Natural killer cell (primary cell): ENCODE measurements around the gene GPR78. TPM values are rescaled to one million over a fixed set of nuclear protein-coding genes. Genes with fewer than 3 reads are reported as not detected.

Source experiments
- ATAC-seq, 3 donors: fragments of 150-1000 bp in 2 of 3; fragments of 200-7000 bp in 1 of 3; cut with Tn5 transposase; 1 replicate in 1 of 3; 2 replicates in 2 of 3; pipeline ENCODE4 v1.10.0; 2021; ENCODE audit warnings: mild to moderate bottlenecking in 2 of 3, moderate library complexity in 2 of 3
- DNase-seq, 2 donors: peaks; one replicate each; pipeline versions ENCODE4 v3.0.0 to v3.0.0-alpha.2; 2013 to 2021; ENCODE audit warnings: mixed read lengths in 1 of 2
- H3K27ac ChIP-seq: one replicate; pipeline ENCODE4 v1.5.1; 2013; ENCODE audit warnings: mild to moderate bottlenecking, low read length
- H3K27me3 ChIP-seq: one replicate; pipeline ENCODE4 v1.6.1; 2013; ENCODE audit warnings: low read length; ENCODE audit not compliant: control insufficient read depth, insufficient read depth
- H3K36me3 ChIP-seq: one replicate; pipeline ENCODE4 v1.6.1; 2013; ENCODE audit warnings: low read length; ENCODE audit not compliant: control insufficient read depth, insufficient read depth
- H3K4me1 ChIP-seq: one replicate; pipeline ENCODE4 v1.6.1; 2013; ENCODE audit warnings: low read length; ENCODE audit not compliant: control insufficient read depth, insufficient read depth
- H3K4me3 ChIP-seq: one replicate; pipeline ENCODE4 v1.5.1; 2013; ENCODE audit warnings: low read length
- H3K9me3 ChIP-seq: one replicate; pipeline ENCODE4 v1.6.1; 2013; ENCODE audit warnings: low read length; ENCODE audit not compliant: control insufficient read depth, insufficient read depth
- H3K27ac Mint-ChIP-seq, 2 donors: one replicate each; pipeline ENCODE4 v1.8.0; 2022; ENCODE audit warnings: mild to moderate bottlenecking in 2 of 2, mixed read lengths in 2 of 2, moderate library complexity in 1 of 2
- H3K27me3 Mint-ChIP-seq, 2 donors: one replicate each; pipeline ENCODE4 v1.8.0; 2022; ENCODE audit warnings: low read depth in 2 of 2, mixed read lengths in 2 of 2
- H3K36me3 Mint-ChIP-seq: one replicate; pipeline ENCODE4 v1.8.0; 2022; ENCODE audit warnings: mixed read lengths
- H3K4me1 Mint-ChIP-seq, 2 donors: one replicate each; pipeline ENCODE4 v1.8.0; 2022; ENCODE audit warnings: mixed read lengths in 2 of 2
- H3K4me3 Mint-ChIP-seq: one replicate; pipeline ENCODE4 v1.8.0; 2022; ENCODE audit warnings: mild to moderate bottlenecking, moderate library complexity, mixed read lengths
- H3K9me3 Mint-ChIP-seq, 2 donors: one replicate each; pipeline ENCODE4 v1.8.0; 2022; ENCODE audit warnings: mixed read lengths in 2 of 2
- WGBS: methylation state at CpG from one replicate; pipeline ENCODE4 v1.1.7; 2013; ENCODE audit warnings: missing lambda C conversion rate; ENCODE audit not compliant: insufficient coverage; 5-methylcytosine and 5-hydroxymethylcytosine counted together
- intact Hi-C: fragments of 100-400 bp; cut with micrococcal nuclease; formaldehyde crosslinking; loops from one replicate; pipeline ENCODE4 v1.14.2; 2022
- total RNA-seq, 4 donors: library from RNA; stranded (reverse); fragments of 120-200 nt in 1 of 4; gene quantifications; one replicate each; pipeline versions ENCODE4 v1.2.3 to v1.2.4, GENCODE V29; 2013 to 2022
- TF ChIP-seq, protein P1 (sequence below): fragments of 200-600 bp; IDR thresholded peaks from one replicate; pipeline ENCODE4 v1.8.0; 2022; ENCODE audit warnings: antibody characterized with exemption

Gene GPR78
- total RNA-seq, 3 donors from 2014 or later (not counting 1 experiment from before 2014, with no cell fraction given) = not detected

DNA sequence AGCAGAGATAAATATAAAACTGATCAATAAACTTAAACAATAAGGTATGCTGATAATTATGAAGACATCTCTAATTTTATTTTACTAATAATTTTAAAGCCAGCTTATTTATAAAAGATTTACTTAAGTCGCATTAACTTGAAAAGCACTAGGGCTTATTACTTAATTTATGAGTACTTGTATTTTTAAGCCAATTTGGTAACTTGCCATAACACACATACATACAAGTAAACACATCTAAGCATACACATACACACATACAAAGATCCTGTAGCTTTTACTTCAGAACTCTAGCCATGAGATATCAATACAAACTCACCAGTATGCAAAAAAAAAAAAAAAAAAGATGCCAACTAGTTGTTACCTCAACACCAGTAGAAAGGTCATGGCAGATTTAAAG is 10.0 kb upstream of the GPR78 start:
- intact Hi-C loops = no loop called here
- Mint-ChIP-seq H3K4me1 (no peaks in the 10 kb centered on the region), H3K4me3 (no peak overlapping the region), H3K36me3 (no peaks in the 10 kb centered on the region), H3K27ac (no peak overlapping the region), H3K9me3 (no peaks in the 10 kb centered on the region), H3K27me3 (peaks cover 8 to 11% of the 10 kb centered on the region in 2 donors)
- DNase-seq (no peak), ATAC-seq (no peak)
- Histone ChIP-seq H3K9me3 (no peaks in the 10 kb centered on the region), H3K27me3 (peaks cover 2% of the 10 kb centered on the region), H3K4me3 (no peak overlapping the region), H3K4me1 (no peaks in the 10 kb centered on the region), H3K27ac (no peak overlapping the region), H3K36me3 (no peaks in the 10 kb centered on the region)
- TF ChIP-seq, protein P1, sequence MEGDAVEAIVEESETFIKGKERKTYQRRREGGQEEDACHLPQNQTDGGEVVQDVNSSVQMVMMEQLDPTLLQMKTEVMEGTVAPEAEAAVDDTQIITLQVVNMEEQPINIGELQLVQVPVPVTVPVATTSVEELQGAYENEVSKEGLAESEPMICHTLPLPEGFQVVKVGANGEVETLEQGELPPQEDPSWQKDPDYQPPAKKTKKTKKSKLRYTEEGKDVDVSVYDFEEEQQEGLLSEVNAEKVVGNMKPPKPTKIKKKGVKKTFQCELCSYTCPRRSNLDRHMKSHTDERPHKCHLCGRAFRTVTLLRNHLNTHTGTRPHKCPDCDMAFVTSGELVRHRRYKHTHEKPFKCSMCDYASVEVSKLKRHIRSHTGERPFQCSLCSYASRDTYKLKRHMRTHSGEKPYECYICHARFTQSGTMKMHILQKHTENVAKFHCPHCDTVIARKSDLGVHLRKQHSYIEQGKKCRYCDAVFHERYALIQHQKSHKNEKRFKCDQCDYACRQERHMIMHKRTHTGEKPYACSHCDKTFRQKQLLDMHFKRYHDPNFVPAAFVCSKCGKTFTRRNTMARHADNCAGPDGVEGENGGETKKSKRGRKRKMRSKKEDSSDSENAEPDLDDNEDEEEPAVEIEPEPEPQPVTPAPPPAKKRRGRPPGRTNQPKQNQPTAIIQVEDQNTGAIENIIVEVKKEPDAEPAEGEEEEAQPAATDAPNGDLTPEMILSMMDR = no peak
- no CpG with 5 or more reads among the region's 1 CpG for WGBS

DNA sequence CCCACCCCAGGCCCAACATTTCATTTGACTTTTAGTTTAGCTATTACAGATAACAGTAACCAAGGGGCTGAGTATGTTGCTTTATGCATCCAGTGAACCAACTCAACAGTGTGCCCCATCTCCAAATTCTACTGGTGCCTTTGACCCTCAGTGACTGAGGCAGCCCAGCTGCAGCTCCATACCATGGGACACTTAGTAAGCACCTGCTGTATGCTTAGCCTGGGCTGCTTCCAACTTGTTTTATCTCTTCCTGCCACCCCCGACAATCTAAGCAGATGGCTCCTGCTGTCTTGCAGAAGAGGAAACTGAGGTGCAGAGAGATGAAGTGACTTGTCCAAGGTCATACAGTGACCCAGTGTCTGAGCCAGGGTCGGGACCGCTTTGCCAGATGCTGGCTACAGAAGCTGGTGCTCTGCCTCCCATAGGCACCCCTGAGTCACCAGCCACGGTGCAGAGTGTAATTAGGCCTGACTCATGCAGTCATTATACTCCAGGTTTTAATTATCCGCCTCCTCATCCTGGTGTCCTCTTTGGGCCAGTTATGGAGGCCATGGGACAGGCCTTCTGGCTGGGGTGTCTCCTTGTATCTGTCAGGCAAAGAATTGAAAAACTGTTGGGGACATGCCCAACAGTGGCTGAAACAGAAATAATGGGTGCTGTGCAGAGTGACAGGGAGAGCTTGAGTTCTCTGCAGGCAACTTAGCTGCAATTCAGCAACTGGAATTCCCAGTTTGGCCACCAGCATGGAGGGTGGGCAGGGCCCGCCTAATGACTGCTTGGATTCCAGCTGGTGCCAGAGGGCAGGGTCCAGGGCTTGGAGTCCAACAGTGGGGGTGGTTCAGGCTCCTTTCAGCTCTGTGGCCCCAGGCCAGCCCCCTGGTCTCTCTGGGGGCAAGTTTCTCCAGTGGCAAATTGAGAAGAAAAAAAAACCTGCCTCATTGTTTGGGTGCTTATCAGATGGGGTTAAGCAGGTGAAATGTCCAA is 8.2 kb upstream of the GPR78 start:
- Histone ChIP-seq H3K4me1 (no peaks in the 10 kb centered on the region), H3K9me3 (no peaks in the 10 kb centered on the region), H3K36me3 (no peaks in the 10 kb centered on the region), H3K27me3 (no peaks in the 10 kb centered on the region), H3K27ac (no peak overlapping the region), H3K4me3 (no peak overlapping the region)
- 76% methylated on average over 6 of the region's 6 CpGs for WGBS
- intact Hi-C loops = no loop called here
- Mint-ChIP-seq H3K27me3 (peaks cover 7 to 11% of the 10 kb centered on the region in 2 donors), H3K9me3 (no peaks in the 10 kb centered on the region), H3K4me3 (no peak overlapping the region), H3K4me1 (no peaks in the 10 kb centered on the region), H3K36me3 (no peaks in the 10 kb centered on the region), H3K27ac (no peak overlapping the region)
- ATAC-seq (no peak), DNase-seq (no peak)
- TF ChIP-seq, protein P1 = no peak

DNA sequence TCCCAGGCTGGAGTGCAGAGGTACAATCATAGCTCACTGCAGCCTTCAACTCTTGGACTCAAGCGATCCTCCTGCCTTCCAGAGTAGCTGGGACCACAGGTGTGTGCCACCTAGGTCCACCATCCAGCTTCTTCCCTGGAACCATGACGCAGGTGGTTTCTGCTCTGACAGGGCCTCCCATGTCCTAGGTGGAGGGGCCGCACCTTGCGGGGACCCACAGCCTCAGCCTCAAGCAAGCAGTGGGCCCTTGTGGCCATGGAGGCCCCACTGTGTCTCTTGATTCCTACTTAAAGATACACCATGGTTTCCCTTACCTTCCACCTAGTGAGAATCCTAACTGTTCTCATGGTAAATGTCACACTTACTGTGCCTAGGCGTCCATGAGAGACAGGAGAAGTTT is 6.9 kb upstream of the GPR78 start:
- WGBS = 72% methylated on average over 5 of the region's 5 CpGs
- Histone ChIP-seq H3K36me3 (no peaks in the 10 kb centered on the region), H3K4me3 (no peak overlapping the region), H3K27me3 (no peaks in the 10 kb centered on the region), H3K27ac (no peak overlapping the region), H3K4me1 (no peaks in the 10 kb centered on the region), H3K9me3 (no peaks in the 10 kb centered on the region)
- no peaks in the 10 kb centered on the region for H3K36me3 Mint-ChIP-seq
- H3K27ac Mint-ChIP-seq = no peak overlapping the region
- intact Hi-C loops = no loop called here
- ATAC-seq (no peak), DNase-seq (no peak)
- TF ChIP-seq, protein P1 = no peak
- no peaks in the 10 kb centered on the region for H3K4me1 Mint-ChIP-seq
- no peak overlapping the region for H3K4me3 Mint-ChIP-seq
- H3K27me3 Mint-ChIP-seq = peaks cover 6 to 8% of the 10 kb centered on the region in 2 donors
- no peaks in the 10 kb centered on the region for H3K9me3 Mint-ChIP-seq
